Measurements from ENCODE around the gene PCYOX1L. TPM values are rescaled to one million over a fixed set of nuclear protein-coding genes. Genes with fewer than 3 reads are reported as not detected.
A peak's percentile ranks its signal among the peaks of the same experiment; 100 is the strongest.

The PCYOX1L gene
- total RNA-seq, 1 donor from 2014 or later: 18.5 TPM

GRCh38 chr5:149378241-149378820 lies 20.5 kb downstream of the PCYOX1L start:
- TF ChIP-seq, protein P1, sequence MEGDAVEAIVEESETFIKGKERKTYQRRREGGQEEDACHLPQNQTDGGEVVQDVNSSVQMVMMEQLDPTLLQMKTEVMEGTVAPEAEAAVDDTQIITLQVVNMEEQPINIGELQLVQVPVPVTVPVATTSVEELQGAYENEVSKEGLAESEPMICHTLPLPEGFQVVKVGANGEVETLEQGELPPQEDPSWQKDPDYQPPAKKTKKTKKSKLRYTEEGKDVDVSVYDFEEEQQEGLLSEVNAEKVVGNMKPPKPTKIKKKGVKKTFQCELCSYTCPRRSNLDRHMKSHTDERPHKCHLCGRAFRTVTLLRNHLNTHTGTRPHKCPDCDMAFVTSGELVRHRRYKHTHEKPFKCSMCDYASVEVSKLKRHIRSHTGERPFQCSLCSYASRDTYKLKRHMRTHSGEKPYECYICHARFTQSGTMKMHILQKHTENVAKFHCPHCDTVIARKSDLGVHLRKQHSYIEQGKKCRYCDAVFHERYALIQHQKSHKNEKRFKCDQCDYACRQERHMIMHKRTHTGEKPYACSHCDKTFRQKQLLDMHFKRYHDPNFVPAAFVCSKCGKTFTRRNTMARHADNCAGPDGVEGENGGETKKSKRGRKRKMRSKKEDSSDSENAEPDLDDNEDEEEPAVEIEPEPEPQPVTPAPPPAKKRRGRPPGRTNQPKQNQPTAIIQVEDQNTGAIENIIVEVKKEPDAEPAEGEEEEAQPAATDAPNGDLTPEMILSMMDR (conservative IDR thresholded peaks at IDR 0.05): no peak
- Mint-ChIP-seq H3K4me1 (ENCODE audit: unreplicated experiment) (peaks cover 30% of the 10 kb centered on the region), H3K4me3 (no peak overlapping the region), H3K27ac (no peak overlapping the region), H3K9me3 (no peaks in the 10 kb centered on the region), H3K36me3 (no peaks in the 10 kb centered on the region), H3K27me3 (no peaks in the 10 kb centered on the region)
- no peak for DNase-seq (ENCODE audit: extremely low spot score, unreplicated experiment)

DNA sequence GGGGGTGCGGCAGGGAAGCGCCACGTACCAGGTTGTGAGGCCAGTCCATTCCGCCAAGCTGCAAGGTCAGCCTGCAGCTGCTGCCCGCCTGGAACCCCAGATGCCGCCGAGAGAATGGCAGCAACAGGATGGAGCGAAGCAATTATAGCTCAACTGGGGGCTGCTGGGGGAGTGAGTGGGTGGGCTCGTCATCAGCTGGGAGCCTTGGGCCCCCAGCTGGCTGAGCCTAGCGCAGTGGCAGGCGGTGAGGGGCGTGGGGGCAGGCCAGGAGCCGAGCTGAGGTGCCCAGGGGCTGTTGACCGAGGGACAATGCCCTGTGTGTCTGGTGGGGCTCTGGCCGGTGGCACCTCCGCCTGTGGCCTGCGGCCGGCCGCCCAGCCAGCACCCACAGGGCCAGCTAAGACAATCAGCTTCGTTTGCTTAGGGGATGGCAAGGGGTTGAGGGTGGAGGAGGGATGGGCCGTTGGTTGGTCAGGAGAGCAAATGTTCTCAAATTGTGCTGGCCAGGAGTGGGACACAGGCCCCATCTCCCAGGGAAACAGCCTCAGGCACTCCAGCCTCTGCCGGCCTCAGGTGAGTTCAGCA lies 21.4 kb downstream of the PCYOX1L start, which contains the start of gene IL17B:
Gene IL17B, minus strand, starts transcription at position 116 of the 585 bp plus-strand sequence. Its CDS starts 67 bp downstream, at position 49.
- H3K4me3 Mint-ChIP-seq: no peak within 1 kb of the TSS
- H3K27ac Mint-ChIP-seq: no peak within 1 kb of the TSS
- TF ChIP-seq, protein P1 (conservative IDR thresholded peaks at IDR 0.05): no peak
- no peaks in the 10 kb centered on the region for H3K9me3 Mint-ChIP-seq
- no peak for DNase-seq (ENCODE audit: extremely low spot score, unreplicated experiment)
- no peaks in the 10 kb centered on the region for H3K27me3 Mint-ChIP-seq
- peaks cover 30% of the 10 kb centered on the region for H3K4me1 Mint-ChIP-seq (ENCODE audit: unreplicated experiment)
- no peaks in the 10 kb centered on the region for H3K36me3 Mint-ChIP-seq

- Mint-ChIP-seq H3K27me3 (no peaks in the 10 kb centered on the region), H3K36me3 (no peaks in the 10 kb centered on the region), H3K27ac (no peak overlapping the region), H3K4me1 (ENCODE audit: unreplicated experiment) (peaks cover 30% of the 10 kb centered on the region), H3K4me3 (no peak overlapping the region), H3K9me3 (no peaks in the 10 kb centered on the region)
- TF ChIP-seq, protein P1 (conservative IDR thresholded peaks at IDR 0.05): no peak
- DNase-seq (ENCODE audit: extremely low spot score, unreplicated experiment): no peak
These were observed 22.1 kb downstream of the PCYOX1L start for GRCh38 chr5:149379818-149380374.

- Mint-ChIP-seq H3K4me1 (ENCODE audit: unreplicated experiment) (peaks cover 30% of the 10 kb centered on the region), H3K36me3 (no peaks in the 10 kb centered on the region), H3K4me3 (no peak overlapping the region), H3K27ac (no peak overlapping the region), H3K9me3 (no peaks in the 10 kb centered on the region), H3K27me3 (no peaks in the 10 kb centered on the region)
- DNase-seq (ENCODE audit: extremely low spot score, unreplicated experiment): no peak
- TF ChIP-seq, protein P1 (conservative IDR thresholded peaks at IDR 0.05): no peak
These were observed 22.7 kb downstream of the PCYOX1L start for GRCh38 chr5:149380466-149381121.

DNA sequence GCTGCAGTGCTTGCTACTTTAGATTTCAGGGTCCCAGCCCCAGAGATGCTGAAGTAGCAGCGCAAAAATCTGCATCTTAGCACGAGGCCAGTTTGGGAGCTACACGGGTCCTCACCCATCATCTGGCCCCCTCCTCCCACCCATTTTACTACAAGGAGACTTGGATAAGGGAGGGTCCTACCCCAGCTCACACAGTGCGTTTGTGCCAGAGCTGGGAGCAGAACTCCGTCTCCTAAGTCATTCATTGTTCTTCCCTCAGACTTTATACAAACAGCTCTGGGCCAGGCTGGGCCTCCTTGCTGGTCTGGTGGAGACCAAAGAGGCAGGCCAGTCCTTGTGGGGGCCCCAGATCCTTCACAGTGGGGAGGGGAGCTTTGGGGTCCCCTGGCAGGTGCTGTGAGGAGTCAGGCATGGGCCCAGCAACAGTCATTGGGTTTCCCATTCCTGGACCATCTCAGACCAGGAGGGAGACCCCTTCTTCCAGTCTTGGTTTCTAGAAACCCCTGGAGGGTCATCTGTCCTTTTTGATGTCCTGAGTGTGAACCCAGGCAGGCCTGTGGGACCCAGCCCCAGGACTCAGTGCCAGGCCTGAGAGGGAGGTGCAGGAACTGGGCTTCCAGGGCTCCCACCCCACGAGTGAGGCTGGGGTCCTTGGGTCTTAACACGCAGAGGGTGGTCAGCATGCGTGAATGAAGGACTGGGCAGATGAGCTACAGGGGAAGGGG lies 23.6 kb downstream of the PCYOX1L start:
- peaks cover 37% of the 10 kb centered on the region for H3K4me1 Mint-ChIP-seq (ENCODE audit: unreplicated experiment)
- no peaks in the 10 kb centered on the region for H3K9me3 Mint-ChIP-seq
- no peak for DNase-seq (ENCODE audit: extremely low spot score, unreplicated experiment)
- H3K36me3 Mint-ChIP-seq: no peaks in the 10 kb centered on the region
- H3K27ac Mint-ChIP-seq: peak overlapping the region; percentile 31
- TF ChIP-seq, protein P1 (conservative IDR thresholded peaks at IDR 0.05): no peak
- H3K4me3 Mint-ChIP-seq: no peak overlapping the region
- H3K27me3 Mint-ChIP-seq: no peaks in the 10 kb centered on the region

Measured in type B pancreatic cell (in vitro differentiated cells).